ENCODE measurements around the gene STXBP5. TPM values are rescaled to one million over a fixed set of nuclear protein-coding genes. Genes with fewer than 3 reads are reported as not detected.

STXBP5 gene
- total and polyA plus RNA-seq, 9 of the 15 experiments (the other 6 are each of a cell fraction or from before 2014, with no cell fraction given) = 23.3 to 172 (median 71.5) TPM

- intact Hi-C loops (cut with micrococcal nuclease) = no loop called here
- no peak for ATAC-seq
- CTCF ChIA-PET (ENCODE audit: low intra/inter-chr PET ratio) = no interaction called here
- Histone ChIP-seq H4K20me1 (replicated peaks; ENCODE audit: control insufficient read depth, insufficient read depth, low read length) (no peaks in the 10 kb centered on the region), H3K36me3 (ENCODE audit: control insufficient read depth, insufficient read depth, low read length) (peaks cover 98% of the 10 kb centered on the region), H3K27ac (ENCODE audit: extremely low read depth, low read depth, low read length) (no peak overlapping the region), H3K9ac (ENCODE audit: insufficient read depth in 1 of 2, low read depth in 2 of 2, low read length in 2 of 2) (no peak overlapping the region), H3K79me2 (ENCODE audit: control insufficient read depth, insufficient read depth, low read length) (peaks cover 57% of the 10 kb centered on the region), H3K4me1 (replicated peaks in 1 of 2; ENCODE audit: control insufficient read depth in 2 of 2, insufficient read depth in 2 of 2, low read length in 2 of 2) (no peaks in the 10 kb centered on the region), H3K9me1 (ENCODE audit: control insufficient read depth, insufficient read depth, low read length) (no peaks in the 10 kb centered on the region), H3K4me3 (no peak overlapping the region), H3K9me3 (replicated peaks; ENCODE audit: control insufficient read depth, insufficient read depth, low read depth, low read length) (peaks cover 31% of the 10 kb centered on the region), H3K4me2 (ENCODE audit: insufficient read depth, low read length) (no peak overlapping the region), H3K27me3 (ENCODE audit: control insufficient read depth in 2 of 2, insufficient read depth in 2 of 2, low read length in 2 of 2) (no peaks in the 10 kb centered on the region), H2AFZ (ENCODE audit: low read depth, low read length) (no peak overlapping the region)
- POLR2A ChIA-PET = interaction anchor here (0.8 kb wide), 1 partner anchor 8 kb away, joined by 3 read pairs; no protein-coding TSS in a partner anchor
- 98% methylated on average over 5 of the region's 5 CpGs for WGBS (ENCODE audit: insufficient coverage, low coverage, missing lambda C conversion rate)
- in situ Hi-C loops (cut with MboI) = no loop called here
- DNase-seq (ENCODE audit: extremely low read depth in 1 of 4, low spot score in 3 of 4) = no peak
- TF ChIP-seq NFE2 (IDR thresholded peaks at IDR 0.05; ENCODE audit: low read depth) = peak; percentile 31; the same call in 1 of the 2 replicates
- TF ChIP-seq MAFF (IDR thresholded peaks at IDR 0.05; ENCODE audit: low read length) = peak; percentile 50
- TF ChIP-seq ASH1L (IDR thresholded peaks at IDR 0.05; ENCODE audit: borderline replicate concordance, low read depth, partially characterized antibody) = no peak
- TF ChIP-seq ATF3 (IDR thresholded peaks at IDR 0.05) = peak; percentile 51; the same call in 1 of the 2 replicates
- TF ChIP-seq ATF3 (CRISPR knock-in tag; conservative IDR thresholded peaks at IDR 0.05) = no peak
- TF ChIP-seq MAFK (IDR thresholded peaks at IDR 0.05; ENCODE audit: low read length) = peak; percentile 24; the same call in 1 of the 2 replicates
- TF ChIP-seq ZNF717 (CRISPR knock-in tag; IDR thresholded peaks at IDR 0.05) = 0 out of 2 replicates have a peak, but pooled peaks have one; percentile 14
- no peak for TF ChIP-seq RAD51 (IDR thresholded peaks at IDR 0.05; ENCODE audit: borderline replicate concordance, low read depth)
- 0 out of 2 replicates have a peak, but pooled peaks have one; percentile 17 for TF ChIP-seq DEAF1 (CRISPR knock-in tag; IDR thresholded peaks at IDR 0.05)
- no peak for TF ChIP-seq CREBBP (IDR thresholded peaks at IDR 0.05; ENCODE audit: low read depth, low read length)
- peak; percentile 62; the same call in 1 of the 2 replicates for TF ChIP-seq ZNF316 (IDR thresholded peaks at IDR 0.05)
- TF ChIP-seq MAFG (tag; conservative IDR thresholded peaks at IDR 0.05) = peak; percentile 37
- peak; percentile 58; the same call in 1 of the 2 replicates for TF ChIP-seq NFE2L1 (tag; IDR thresholded peaks at IDR 0.05; ENCODE audit: borderline replicate concordance, low read depth)
- TF ChIP-seq C11orf30 (IDR thresholded peaks at IDR 0.05; ENCODE audit: low read depth) = peak; percentile 30; the same call in 1 of the 2 replicates
- FAIRE-seq = no peak
- no TSS peak for BruUV-seq (replicated peaks)
These were observed 42.8 kb downstream of the STXBP5 start for GRCh38 chr6:147246853-147247635.

Data from K562 (cell line).